ENCODE data around the gene GCN1.

The GCN1 gene

GRCh38 chr12:120140603-120141002 lies 53.9 kb downstream of the GCN1 start:
- no peak for DNase-seq (ENCODE audit: low read depth in 3 of 3)

DNA sequence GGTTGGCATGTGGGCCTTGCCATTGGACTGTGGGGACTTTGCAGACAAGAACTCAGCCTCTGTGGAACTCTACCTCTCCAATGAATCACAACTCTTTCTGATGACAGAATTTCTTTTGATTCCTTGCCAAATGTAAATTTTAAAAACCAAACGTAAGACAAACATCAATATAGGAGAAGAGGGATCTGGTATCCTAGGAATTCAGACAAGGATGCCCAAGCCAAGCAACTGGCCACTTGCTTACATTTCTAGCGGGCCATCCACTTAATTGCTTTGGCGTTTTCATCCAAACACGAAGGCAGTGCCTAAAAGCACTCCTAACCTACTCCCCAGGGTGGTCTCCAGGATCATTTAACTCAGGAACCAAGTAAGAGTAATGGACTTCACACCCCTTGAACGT lies 54.6 kb downstream of the GCN1 start:
- DNase-seq (ENCODE audit: low read depth in 3 of 3), result no peak

- DNase-seq (ENCODE audit: low read depth in 3 of 3), result no peak
Measured at GRCh38 chr12:120138366-120138765, 56.1 kb downstream of the GCN1 start.

DNA sequence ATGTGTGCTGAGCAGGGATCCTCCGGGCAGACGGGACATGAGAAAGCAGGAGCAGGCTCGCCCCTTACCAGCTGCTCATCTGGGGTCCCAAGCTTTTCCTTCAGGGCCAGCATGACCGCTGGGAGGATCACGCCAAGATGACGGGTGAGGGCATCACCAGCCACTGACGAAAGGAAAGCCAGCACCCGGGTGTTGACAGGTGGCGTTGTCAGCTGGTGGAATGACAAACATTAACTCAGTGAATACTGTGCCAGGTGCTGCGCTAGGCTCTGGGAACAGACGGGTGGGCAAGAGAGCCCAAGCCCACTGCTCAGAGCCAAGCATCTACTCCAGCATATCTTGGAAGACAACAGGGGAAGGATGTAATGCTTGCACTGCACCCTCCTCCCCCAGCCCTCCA lies 56.7 kb downstream of the GCN1 start:
- no peak for DNase-seq (ENCODE audit: low read depth in 3 of 3)

DNA sequence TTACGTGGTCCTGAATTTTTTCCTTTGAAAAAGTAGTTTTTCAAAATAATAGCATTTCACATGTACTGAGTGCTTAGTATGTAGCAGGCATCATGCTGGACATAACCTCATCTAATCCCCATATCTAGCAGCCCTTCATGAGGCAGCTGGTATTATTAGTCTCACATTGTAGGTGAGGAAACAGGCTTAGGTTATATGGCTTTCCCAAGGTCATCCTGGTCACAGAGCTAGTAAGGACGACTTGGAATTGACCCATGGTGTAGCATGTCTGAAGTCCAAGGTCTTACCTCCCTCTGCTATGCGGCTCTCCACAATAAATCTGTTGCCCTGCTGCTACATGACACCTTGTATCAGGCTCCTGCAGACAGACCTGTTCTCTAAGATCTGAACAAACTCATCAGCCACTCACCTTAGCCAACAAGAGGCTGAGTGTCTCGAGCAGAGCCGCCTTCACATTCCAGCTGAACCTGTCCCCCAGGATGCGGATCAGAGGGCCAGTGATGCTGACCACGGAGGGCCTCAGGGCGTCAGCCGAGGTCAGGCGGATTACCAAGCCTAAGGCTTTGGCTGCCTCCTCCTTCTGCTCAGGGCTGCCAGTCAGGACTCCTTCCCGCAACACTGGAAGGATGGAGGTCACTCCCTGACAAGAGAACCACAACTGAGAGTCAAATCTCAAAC lies 58.3 kb downstream of the GCN1 start:
- no peak for DNase-seq (ENCODE audit: low read depth in 3 of 3)

DNA sequence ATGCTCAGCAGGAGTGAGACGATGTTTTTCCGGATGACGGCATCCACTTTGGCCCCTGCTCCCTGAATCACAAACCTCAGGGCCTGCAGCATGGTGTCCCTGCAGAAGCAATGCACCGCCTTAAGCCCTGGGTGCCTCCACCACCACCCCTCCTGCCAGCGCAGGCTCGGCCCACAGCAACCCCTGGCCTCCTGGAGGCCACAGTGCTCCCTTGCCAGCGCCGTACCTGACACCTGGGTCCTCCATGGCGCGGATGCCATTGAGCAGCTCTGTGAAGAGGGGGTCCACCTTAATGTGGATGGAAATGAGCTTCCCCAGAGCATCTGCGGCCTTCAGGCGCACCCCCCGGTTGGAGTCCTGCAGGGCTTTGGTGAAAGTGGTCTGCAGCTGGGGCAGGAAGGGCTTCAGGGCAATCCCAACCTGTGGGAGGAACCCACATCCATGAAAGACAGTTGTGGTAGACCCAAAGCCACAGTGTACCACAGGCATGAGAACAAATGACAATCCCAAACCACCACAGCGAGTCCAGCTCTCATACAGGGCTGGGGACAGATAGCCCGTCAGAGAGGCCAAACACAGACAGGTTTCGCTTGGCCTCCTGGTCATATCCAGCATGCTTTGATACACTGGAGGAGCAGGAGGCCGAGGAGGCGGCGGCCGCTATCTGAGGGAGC lies 60.1 kb downstream of the GCN1 start:
- DNase-seq (ENCODE audit: low read depth in 3 of 3), result no peak

GRCh38 chr12:120132863-120133385 lies 61.6 kb downstream of the GCN1 start:
- DNase-seq (ENCODE audit: low read depth in 3 of 3), result no peak

DNA sequence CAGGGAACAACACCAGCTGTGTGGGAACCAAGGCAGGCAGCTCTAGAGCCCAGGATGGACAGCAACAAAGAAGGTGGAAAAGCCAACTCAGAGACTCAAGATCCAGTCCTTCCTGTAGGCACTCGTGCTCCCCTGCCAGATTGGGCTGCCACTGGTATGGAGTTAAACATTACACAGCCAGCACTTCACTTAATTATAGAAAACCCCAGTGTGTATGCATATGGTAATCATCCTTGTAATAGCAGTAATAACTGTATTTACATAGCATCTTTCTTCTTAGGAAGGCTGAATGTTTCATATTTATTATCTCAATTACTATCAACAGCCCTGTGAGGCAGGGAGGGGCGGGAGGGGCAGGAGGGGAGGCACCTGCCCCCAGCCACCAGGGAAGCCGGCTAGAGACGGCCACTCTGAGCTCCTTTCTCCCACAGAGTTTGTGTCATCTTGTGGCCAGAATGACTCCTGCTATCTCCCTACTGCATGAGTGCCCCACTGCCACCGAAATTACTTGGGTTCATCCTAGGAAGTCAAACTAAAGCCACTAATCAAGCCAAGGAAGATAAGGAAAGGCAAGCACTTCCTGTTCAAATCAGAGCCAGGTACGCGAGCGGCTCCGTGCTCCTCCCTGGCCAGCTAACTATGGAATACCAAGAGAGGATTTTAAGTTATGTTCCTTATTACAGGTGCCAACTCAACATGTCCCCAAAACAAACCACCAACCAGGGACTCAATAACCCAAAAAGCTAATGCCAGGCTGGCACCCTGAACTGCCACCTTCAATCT lies 62.3 kb downstream of the GCN1 start:
- DNase-seq (ENCODE audit: low read depth in 3 of 3), result no peak

DNA sequence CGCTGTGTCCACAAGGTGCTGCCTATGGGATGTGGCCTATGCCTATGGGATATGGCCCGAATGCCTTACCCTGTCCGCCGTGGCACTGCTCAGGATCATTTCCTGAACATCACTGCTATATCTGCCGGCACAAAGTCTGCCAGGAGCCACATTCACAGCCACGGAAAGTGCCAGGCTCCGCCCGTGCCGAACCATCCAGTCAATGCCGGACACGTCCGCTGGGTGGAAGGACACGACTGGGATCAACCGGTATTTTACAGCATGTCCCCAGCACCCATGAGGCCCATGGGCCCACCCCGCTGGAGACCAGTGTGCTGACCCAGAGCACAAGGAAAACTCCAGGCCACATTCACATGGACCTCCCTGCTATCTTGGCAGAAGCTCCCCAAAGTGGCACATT lies 63.4 kb downstream of the GCN1 start:
- DNase-seq (ENCODE audit: low read depth in 3 of 3), result no peak

DNA sequence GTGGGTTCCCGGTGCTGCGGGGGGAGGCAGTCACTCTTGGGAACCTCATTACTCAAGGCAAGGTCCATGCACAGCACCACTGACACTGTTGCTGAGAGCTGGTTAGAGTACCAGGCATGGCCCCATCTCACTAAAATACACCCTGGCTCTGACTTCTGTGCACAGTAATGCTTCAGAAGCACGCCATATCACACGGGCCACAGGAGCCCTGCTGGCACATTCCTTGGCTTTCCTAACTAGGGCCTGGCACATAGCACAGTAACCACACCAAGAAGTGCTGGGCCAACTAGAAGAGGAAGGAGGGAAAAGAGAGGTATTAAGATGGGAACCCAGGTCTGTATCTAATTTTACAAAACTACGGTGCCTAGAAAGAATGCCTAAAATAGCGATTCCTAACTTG lies 64.5 kb downstream of the GCN1 start:
- DNase-seq (ENCODE audit: low read depth in 3 of 3), result no peak

GRCh38 chr12:120126635-120127005 lies 67.9 kb downstream of the GCN1 start:
- no peak for DNase-seq (ENCODE audit: low read depth in 3 of 3)

- DNase-seq (ENCODE audit: low read depth in 3 of 3), result no peak
Measured at GRCh38 chr12:120125792-120126634, 68.5 kb downstream of the GCN1 start.

GRCh38 chr12:120125029-120125428 lies 69.5 kb downstream of the GCN1 start:
- no peak for DNase-seq (ENCODE audit: low read depth in 3 of 3)

GRCh38 chr12:120121766-120122293 lies 72.7 kb downstream of the GCN1 start:
- DNase-seq (ENCODE audit: low read depth in 3 of 3), result no peak

DNA sequence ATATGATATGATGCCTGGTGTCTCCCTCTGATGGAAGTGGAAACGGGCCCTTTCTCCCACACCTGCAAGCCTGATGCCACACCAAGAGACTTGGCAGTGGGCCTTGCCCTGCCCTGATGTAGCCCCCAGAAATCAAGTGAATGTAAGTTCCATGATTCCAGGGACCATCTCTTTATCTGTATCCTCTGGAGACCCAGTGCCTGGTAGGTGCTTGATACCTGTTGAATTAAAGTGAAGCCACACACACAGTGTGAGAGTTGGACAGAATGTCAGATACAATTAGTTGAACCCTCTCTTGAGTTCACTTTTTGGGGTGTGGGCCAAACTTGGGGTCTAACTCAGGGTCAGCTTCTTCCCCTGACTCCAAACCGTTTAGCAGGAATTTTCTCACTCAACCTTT lies 73.2 kb downstream of the GCN1 start:
- no peak for DNase-seq (ENCODE audit: low read depth in 3 of 3)

DNA sequence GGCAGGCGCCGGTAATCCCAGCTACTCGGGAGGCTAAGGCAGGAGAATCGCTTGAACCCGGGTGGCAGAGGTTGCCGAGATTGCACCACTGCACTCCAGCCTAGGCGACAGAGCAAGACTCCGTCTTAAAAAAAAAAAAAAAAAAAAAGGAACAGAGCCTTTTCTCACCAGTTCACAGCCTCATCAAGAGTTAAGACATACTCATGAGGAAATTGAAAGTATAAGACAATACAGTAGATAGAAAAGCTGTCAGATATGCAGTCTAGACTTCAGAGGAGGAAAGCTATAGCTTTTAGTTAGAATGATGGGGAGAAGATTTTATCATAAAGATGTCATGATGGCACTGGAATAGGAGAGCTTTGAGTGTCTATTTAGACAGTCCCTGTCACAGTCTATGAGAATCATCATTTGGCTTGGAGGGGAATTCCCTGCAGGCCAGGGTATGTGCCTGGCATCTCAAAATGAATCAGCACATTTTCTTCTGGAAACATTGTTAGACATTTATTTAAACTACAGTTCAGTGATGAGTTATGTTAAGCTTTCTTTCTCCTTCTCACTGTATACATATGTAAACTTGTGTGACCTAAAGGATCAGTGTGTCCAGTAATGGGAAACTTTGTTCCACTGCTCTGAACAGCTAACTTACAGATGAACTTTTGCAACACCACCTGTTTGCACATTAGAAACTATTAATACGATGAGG lies 75.1 kb downstream of the GCN1 start:
- no peak for DNase-seq (ENCODE audit: low read depth in 3 of 3)

- no peak for DNase-seq (ENCODE audit: low read depth in 3 of 3)
Measured at GRCh38 chr12:120118321-120119061, 76.0 kb downstream of the GCN1 start.

- no peak for DNase-seq (ENCODE audit: low read depth in 3 of 3)
Measured at GRCh38 chr12:120117961-120118320, 76.6 kb downstream of the GCN1 start.

DNA sequence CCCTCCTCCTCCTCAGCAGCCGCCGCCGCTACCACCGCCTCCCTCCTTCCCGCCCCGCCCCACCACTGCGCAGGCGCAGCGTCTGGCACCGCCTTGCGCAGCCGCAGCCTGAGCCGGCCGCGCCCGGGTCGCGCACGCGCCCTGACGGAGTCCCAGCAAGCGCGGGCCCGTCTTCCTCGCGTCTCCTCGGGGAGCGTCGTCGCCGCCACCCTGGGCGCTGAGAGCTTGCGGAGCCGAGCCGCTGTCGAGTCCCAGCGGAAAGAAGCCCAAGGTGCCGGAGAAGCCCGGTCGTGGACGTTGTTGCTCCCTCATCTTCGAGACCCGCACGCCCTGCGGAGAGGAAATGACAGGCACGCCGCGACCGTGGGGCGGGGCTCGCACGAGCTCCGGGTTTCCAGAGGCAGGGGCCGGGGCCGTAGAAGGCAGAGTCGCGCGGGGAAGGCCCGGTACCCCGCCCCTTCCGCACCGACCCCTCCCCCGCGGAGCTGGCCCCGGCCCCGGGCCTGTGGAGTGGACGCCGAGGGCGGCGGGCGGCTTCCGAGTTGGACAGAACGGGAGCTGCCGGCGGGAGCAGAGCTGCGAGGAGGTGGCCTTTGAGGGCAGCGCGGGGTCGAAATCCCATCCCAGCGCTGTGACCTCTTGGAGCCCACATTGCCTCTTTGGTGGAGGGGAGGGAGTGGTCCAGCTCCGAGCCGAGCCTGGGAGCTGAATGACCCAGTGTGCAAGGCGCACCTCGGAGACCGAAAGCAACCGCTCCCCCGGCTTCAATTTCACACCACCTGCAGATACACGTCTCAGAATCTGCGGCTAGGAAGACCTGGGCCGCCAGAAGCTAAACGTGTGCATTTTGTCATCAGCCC lies 77.5 kb downstream of the GCN1 start:
- peak; percentile 96 to 97 (median 97) for DNase-seq (ENCODE audit: low read depth in 3 of 3)
